Duodenal mucosa (tissue), 2 donors: ENCODE data around the gene KASH5.
"Not testable (repeated sequence)": the region's sequence is repeated elsewhere in the genome, so short reads cannot be mapped to it uniquely, and the experiment has no call there.

Experiments used
- H3K27ac ChIP-seq: one replicate; pipeline ENCODE4 v1.7.0; 2013; ENCODE audit warnings: low read depth, low read length
- H3K27me3 ChIP-seq, 2 donors: one replicate each; pipeline ENCODE4 v1.7.0; 2013; ENCODE audit warnings: low read length in 2 of 2, control low read depth in 1 of 2; ENCODE audit not compliant: insufficient read depth in 2 of 2, control insufficient read depth in 1 of 2
- H3K36me3 ChIP-seq, 2 donors: one replicate each; pipeline ENCODE4 v1.7.0; 2013; ENCODE audit warnings: low read length in 2 of 2, control low read depth in 1 of 2; ENCODE audit not compliant: insufficient read depth in 2 of 2, control insufficient read depth in 1 of 2
- H3K4me1 ChIP-seq, 2 donors: one replicate each; pipeline ENCODE4 v1.7.0; 2013; ENCODE audit warnings: low read length in 2 of 2, control low read depth in 1 of 2; ENCODE audit not compliant: insufficient read depth in 2 of 2, control insufficient read depth in 1 of 2
- H3K4me3 ChIP-seq, 2 donors: one replicate each; pipeline ENCODE4 v1.7.0; 2013; ENCODE audit warnings: low read length in 2 of 2, low read depth in 1 of 2
- H3K9ac ChIP-seq, 2 donors: one replicate each; pipeline ENCODE4 v1.7.0; 2013; ENCODE audit warnings: low read length in 2 of 2, low read depth in 1 of 2
- H3K9me3 ChIP-seq, 2 donors: one replicate each; pipeline ENCODE4 v1.7.0; 2013; ENCODE audit warnings: low read length in 2 of 2, control low read depth in 1 of 2; ENCODE audit not compliant: control insufficient read depth in 1 of 2

The KASH5 gene

GRCh38 chr19:49362048-49362928, 25.8 kb upstream of the KASH5 start, which contains the start of gene TEAD2:
TEAD2 (minus strand) TSS chr19:49362416; CDS start chr19:49360075, 2,341 bp downstream.
- Histone ChIP-seq H3K4me1 (peaks cover 12 to 21% of the 10 kb centered on the region in 2 donors), H3K9ac (peak within 1 kb of the TSS; percentile 63 to 73), H3K27me3 (peaks cover 0 to 11% of the 10 kb centered on the region in 2 donors), H3K9me3 (no peaks in the 10 kb centered on the region), H3K36me3 (no peaks in the 10 kb centered on the region), H3K27ac (peak within 1 kb of the TSS; percentile 83), H3K4me3 (peak within 1 kb of the TSS; percentile 72 to 73)

- Histone ChIP-seq H3K9ac (peak overlapping the region in 1 of 2 donors; percentile 54), H3K4me1 (peaks cover 12 to 17% of the 10 kb centered on the region in 2 donors), H3K4me3 (peak overlapping the region; percentile 72 to 73), H3K36me3 (no peaks in the 10 kb centered on the region), H3K27me3 (peaks cover 0 to 11% of the 10 kb centered on the region in 2 donors), H3K9me3 (no peaks in the 10 kb centered on the region), H3K27ac (peak overlapping the region; percentile 39)
Observed at GRCh38 chr19:49362929-49363267, 25.2 kb upstream of the KASH5 start.

GRCh38 chr19:49363268-49364082, 24.6 kb upstream of the KASH5 start, which contains the start of gene DKKL1:
DKKL1 (plus strand) TSS chr19:49363877; CDS start chr19:49363999, 122 bp downstream.
- Histone ChIP-seq H3K36me3 (no peaks in the 10 kb centered on the region), H3K9ac (peak within 1 kb of the TSS in 1 of 2 donors; percentile 54), H3K9me3 (no peaks in the 10 kb centered on the region), H3K4me1 (peaks cover 12 to 17% of the 10 kb centered on the region in 2 donors), H3K4me3 (peak within 1 kb of the TSS; percentile 72 to 73), H3K27me3 (peaks cover 0 to 11% of the 10 kb centered on the region in 2 donors), H3K27ac (peak within 1 kb of the TSS; percentile 39)

GRCh38 chr19:49364083-49364737, 23.8 kb upstream of the KASH5 start:
- H3K9ac ChIP-seq, result no peak overlapping the region
- peaks cover 12 to 17% of the 10 kb centered on the region in 2 donors for H3K4me1 ChIP-seq
- H3K4me3 ChIP-seq, result peak overlapping the region in 1 of 2 donors; percentile 72
- peaks cover 6% of the 10 kb centered on the region in 2 donors for H3K9me3 ChIP-seq
- peaks cover 0 to 11% of the 10 kb centered on the region in 2 donors for H3K27me3 ChIP-seq
- no peak overlapping the region for H3K27ac ChIP-seq
- no peaks in the 10 kb centered on the region for H3K36me3 ChIP-seq

- Histone ChIP-seq H3K9ac (no peak overlapping the region), H3K4me3 (no peak overlapping the region), H3K36me3 (no peaks in the 10 kb centered on the region), H3K4me1 (peaks cover 12 to 17% of the 10 kb centered on the region in 2 donors), H3K9me3 (peaks cover 13 to 15% of the 10 kb centered on the region in 2 donors), H3K27me3 (peaks cover 0 to 11% of the 10 kb centered on the region in 2 donors), H3K27ac (no peak overlapping the region)
Observed at GRCh38 chr19:49366110-49366509, 21.9 kb upstream of the KASH5 start.

GRCh38 chr19:49368711-49369358, 19.2 kb upstream of the KASH5 start:
- Histone ChIP-seq H3K9me3 (peaks cover 13 to 15% of the 10 kb centered on the region in 2 donors), H3K4me1 (peaks cover 0 to 2% of the 10 kb centered on the region in 2 donors), H3K9ac (no peak overlapping the region), H3K36me3 (no peaks in the 10 kb centered on the region), H3K27ac (no peak overlapping the region), H3K27me3 (peaks cover 0 to 2% of the 10 kb centered on the region in 2 donors), H3K4me3 (no peak overlapping the region)

- H3K9me3 ChIP-seq, result peaks cover 13 to 15% of the 10 kb centered on the region in 2 donors
- no peak overlapping the region for H3K4me3 ChIP-seq
- no peaks in the 10 kb centered on the region for H3K27me3 ChIP-seq
- no peaks in the 10 kb centered on the region for H3K36me3 ChIP-seq
- no peaks in the 10 kb centered on the region for H3K4me1 ChIP-seq
- H3K9ac ChIP-seq, result no peak overlapping the region
- H3K27ac ChIP-seq, result no peak overlapping the region
Observed at GRCh38 chr19:49371184-49371583, 16.9 kb upstream of the KASH5 start.

- not testable (repeated sequence) for H3K4me1 ChIP-seq, H3K4me3 ChIP-seq, H3K27me3 ChIP-seq, H3K9ac ChIP-seq, H3K27ac ChIP-seq, H3K36me3 ChIP-seq
- H3K9me3 ChIP-seq, result peaks cover 13 to 15% of the 10 kb centered on the region in 2 donors
Observed at GRCh38 chr19:49373174-49373573, 14.9 kb upstream of the KASH5 start.

GRCh38 chr19:49374665-49375434, 13.2 kb upstream of the KASH5 start:
- Histone ChIP-seq H3K9me3 (peaks cover 2 to 3% of the 10 kb centered on the region in 2 donors), H3K36me3 (no peaks in the 10 kb centered on the region), H3K4me1 (no peaks in the 10 kb centered on the region), H3K27me3 (no peaks in the 10 kb centered on the region), H3K4me3 (no peak overlapping the region), H3K27ac (no peak overlapping the region), H3K9ac (no peak overlapping the region)
